ENCODE results near the gene PYM1. TPM values are rescaled to one million over a fixed set of nuclear protein-coding genes. Genes with fewer than 3 reads are reported as not detected.
A peak's percentile ranks its signal among the peaks of the same experiment; 100 is the strongest.

Gene PYM1
- total RNA-seq, 1 experiment from 2014 or later, result 42.6 TPM

GRCh38 chr12:55955344-55955743 lies 27.6 kb upstream of the PYM1 start:
- Histone ChIP-seq H3K9me3 (no peaks in the 10 kb centered on the region), H3K4me3 (no peak overlapping the region), H3K36me3 (no peaks in the 10 kb centered on the region), H3K27me3 (0 out of 2 replicates have a peak, but pooled peaks cover 3% of the 10 kb centered on the region)
- no peak for DNase-seq

DNA sequence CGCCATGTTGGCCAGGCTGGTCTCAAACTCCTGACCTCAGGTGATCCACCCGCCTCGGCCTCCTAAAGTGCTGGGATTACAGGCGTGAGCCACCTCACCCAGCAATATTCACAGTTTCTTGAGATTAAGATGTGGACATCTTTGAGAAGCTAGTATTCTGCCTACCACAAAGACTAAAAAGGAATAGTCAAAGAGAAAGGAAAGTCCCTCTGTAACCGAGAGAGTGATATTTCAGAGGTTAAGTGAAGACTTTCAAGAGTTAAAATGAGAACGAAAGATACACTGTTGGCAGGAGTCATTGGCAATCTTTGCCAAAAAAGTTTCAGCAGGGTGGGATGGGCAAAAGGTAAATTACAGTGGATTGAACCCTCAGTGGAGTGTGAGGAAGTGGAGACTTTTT lies 18.9 kb upstream of the PYM1 start:
- DNase-seq, result no peak
- Histone ChIP-seq H3K36me3 (no peaks in the 10 kb centered on the region), H3K9me3 (no peaks in the 10 kb centered on the region)

DNA sequence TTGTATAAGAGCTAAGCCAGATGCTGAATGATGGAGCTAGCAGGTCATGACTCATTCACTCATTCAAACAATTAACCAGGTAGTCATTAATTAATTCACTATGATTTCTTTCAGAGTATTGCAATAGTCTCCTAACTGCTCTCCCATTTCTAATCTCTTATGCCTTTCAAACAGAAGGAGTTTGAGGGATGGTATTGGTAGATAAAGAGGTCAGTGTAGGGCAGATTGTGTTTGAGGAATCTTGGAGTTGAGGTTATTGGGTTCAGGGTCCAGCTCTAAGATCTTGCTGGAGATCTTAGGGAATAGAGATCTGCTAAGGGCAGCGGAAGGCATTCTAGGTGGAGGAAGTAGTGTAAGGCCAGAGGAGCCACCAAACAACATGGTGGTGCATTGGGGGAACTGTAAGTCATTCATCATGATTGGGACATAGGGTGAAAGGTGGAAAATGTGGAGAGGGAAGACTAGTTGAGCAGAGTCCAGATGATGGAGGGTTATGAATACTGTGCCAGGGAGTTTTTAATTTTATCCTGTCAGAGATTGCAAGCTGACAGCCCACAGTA lies 15.0 kb upstream of the PYM1 start:
- H3K4me3 ChIP-seq, result no peak overlapping the region
- no peak for DNase-seq
- no peaks in the 10 kb centered on the region for H3K27me3 ChIP-seq
- no peaks in the 10 kb centered on the region for H3K9me3 ChIP-seq
- no peaks in the 10 kb centered on the region for H3K36me3 ChIP-seq

More for the DNA sequence above, 18.9 kb upstream of the PYM1 start:
- Histone ChIP-seq H3K27me3 (no peaks in the 10 kb centered on the region), H3K4me3 (no peak overlapping the region)

DNA sequence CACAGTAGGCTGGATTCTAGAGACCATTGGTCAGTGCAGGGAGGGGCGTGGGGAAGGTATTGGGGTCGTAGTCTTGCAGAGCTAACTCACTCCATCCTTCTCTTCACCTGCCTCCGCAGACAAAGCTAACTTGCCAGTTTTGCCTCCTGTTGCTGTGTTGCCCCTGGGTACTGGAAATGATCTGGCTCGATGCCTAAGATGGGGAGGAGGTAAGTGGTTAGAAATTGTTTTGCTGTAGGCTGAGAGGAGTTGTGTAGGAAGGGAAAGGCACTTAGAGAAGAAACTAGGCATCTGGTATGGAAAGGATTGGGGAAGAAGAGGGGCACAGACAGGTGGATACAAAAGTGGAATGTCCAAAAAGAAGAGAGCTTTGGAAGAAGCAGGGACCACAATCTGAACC lies 14.4 kb upstream of the PYM1 start:
- Histone ChIP-seq H3K4me3 (no peak overlapping the region), H3K9me3 (no peaks in the 10 kb centered on the region), H3K27me3 (no peaks in the 10 kb centered on the region), H3K36me3 (no peaks in the 10 kb centered on the region)
- no peak for DNase-seq

GRCh38 chr12:55940065-55940732 lies 12.5 kb upstream of the PYM1 start:
- H3K9me3 ChIP-seq, result no peaks in the 10 kb centered on the region
- no peaks in the 10 kb centered on the region for H3K27me3 ChIP-seq
- DNase-seq, result peak; percentile 77
- H3K4me3 ChIP-seq, result no peak overlapping the region
- no peaks in the 10 kb centered on the region for H3K36me3 ChIP-seq

GRCh38 chr12:55938826-55939501 lies 11.3 kb upstream of the PYM1 start:
- no peaks in the 10 kb centered on the region for H3K9me3 ChIP-seq
- no peak for DNase-seq
- no peaks in the 10 kb centered on the region for H3K36me3 ChIP-seq
- no peaks in the 10 kb centered on the region for H3K27me3 ChIP-seq
- H3K4me3 ChIP-seq, result no peak overlapping the region

DNA sequence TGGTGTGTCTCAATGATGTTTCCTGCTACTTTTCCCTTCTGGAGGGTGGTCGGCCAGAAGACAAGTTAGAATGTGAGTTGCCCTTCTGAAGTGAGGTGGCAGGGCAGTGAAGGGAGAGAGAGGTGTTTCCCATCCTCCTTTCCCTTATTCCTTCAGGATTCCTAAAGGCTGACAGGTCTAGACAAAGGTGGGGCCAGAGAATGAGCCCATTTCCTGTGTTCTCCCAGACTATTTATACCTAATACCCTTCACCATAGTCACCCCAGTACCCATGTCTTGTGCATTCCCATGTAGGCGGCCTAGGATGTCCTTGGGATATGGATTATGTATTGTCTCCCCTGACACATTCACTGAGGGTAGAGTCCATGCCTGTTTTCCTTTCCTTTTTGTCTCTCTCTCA lies 10.3 kb upstream of the PYM1 start:
- no peak for DNase-seq

GRCh38 chr12:55935738-55936151 lies 8.1 kb upstream of the PYM1 start:
- no peaks in the 10 kb centered on the region for H3K27me3 ChIP-seq
- no peaks in the 10 kb centered on the region for H3K36me3 ChIP-seq
- H3K4me3 ChIP-seq, result no peak overlapping the region
- DNase-seq, result no peak
- H3K9me3 ChIP-seq, result no peaks in the 10 kb centered on the region

More for the DNA sequence above, 10.3 kb upstream of the PYM1 start:
- H3K27me3 ChIP-seq, result no peaks in the 10 kb centered on the region
- H3K4me3 ChIP-seq, result no peak overlapping the region
- H3K9me3 ChIP-seq, result no peaks in the 10 kb centered on the region
- H3K36me3 ChIP-seq, result no peaks in the 10 kb centered on the region

GRCh38 chr12:55934773-55935172 lies 7.1 kb upstream of the PYM1 start:
- H3K27me3 ChIP-seq, result no peaks in the 10 kb centered on the region
- no peaks in the 10 kb centered on the region for H3K36me3 ChIP-seq
- no peak overlapping the region for H3K4me3 ChIP-seq
- DNase-seq, result no peak
- no peaks in the 10 kb centered on the region for H3K9me3 ChIP-seq

GRCh38 chr12:55933799-55934742 lies 6.4 kb upstream of the PYM1 start:
- H3K36me3 ChIP-seq, result no peaks in the 10 kb centered on the region
- H3K4me3 ChIP-seq, result no peak overlapping the region
- H3K9me3 ChIP-seq, result no peaks in the 10 kb centered on the region
- no peaks in the 10 kb centered on the region for H3K27me3 ChIP-seq
- DNase-seq, result no peak

DNA sequence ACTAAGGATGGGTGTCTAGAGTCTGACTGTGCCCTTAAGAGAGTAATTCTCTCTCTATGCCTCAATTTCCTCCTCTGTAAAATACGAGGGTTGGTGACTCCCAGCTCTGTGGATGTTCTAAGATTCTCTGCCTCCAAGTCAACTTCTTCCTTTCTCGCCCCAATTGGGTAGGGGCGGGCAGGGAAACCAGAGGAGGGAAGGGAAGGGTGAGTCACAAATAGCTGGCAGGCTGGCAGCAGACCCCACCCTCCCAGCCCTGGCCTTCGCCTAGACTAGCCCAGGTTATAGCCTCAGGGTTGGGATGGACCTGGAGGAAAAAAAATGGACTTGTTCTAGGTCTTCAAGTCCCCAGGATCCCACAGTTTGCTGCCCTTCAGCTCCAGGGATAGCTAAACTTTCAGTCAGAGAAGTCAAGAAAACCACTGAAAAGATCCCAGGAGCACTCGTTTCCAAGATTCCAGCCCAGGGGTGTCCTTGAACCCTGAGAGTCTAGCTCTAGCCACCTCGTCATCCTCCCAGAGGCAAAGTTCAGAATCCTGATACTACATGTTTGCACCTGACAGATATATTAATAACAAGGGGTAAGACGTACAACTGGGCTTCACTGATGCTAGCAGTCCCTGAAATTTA lies 5.6 kb upstream of the PYM1 start:
- Histone ChIP-seq H3K36me3 (no peaks in the 10 kb centered on the region), H3K4me3 (peak overlapping the region; percentile 47; the same call in 1 of the 2 replicates), H3K27me3 (no peaks in the 10 kb centered on the region), H3K9me3 (no peaks in the 10 kb centered on the region)
- peak; percentile 77 for DNase-seq

DNA sequence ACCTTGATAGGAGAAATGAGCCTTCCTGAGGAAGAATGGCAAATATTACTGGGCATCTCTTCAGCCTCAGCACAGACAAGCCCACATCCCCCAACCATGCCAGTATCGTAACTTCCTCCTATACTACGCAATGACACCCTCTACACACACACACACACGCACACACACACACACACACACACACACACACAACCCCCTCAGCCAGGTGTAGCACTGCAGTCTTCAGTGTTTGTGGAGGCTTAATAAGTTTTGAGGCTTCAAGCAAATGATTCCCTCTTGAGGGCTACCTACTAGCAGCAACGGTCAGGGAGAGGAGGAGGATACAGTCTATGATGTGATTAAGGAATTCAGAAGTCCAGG lies 4.8 kb upstream of the PYM1 start:
- DNase-seq, result no peak
- Histone ChIP-seq H3K4me3 (peak overlapping the region; percentile 47), H3K36me3 (no peaks in the 10 kb centered on the region), H3K9me3 (no peaks in the 10 kb centered on the region), H3K27me3 (no peaks in the 10 kb centered on the region)

DNA sequence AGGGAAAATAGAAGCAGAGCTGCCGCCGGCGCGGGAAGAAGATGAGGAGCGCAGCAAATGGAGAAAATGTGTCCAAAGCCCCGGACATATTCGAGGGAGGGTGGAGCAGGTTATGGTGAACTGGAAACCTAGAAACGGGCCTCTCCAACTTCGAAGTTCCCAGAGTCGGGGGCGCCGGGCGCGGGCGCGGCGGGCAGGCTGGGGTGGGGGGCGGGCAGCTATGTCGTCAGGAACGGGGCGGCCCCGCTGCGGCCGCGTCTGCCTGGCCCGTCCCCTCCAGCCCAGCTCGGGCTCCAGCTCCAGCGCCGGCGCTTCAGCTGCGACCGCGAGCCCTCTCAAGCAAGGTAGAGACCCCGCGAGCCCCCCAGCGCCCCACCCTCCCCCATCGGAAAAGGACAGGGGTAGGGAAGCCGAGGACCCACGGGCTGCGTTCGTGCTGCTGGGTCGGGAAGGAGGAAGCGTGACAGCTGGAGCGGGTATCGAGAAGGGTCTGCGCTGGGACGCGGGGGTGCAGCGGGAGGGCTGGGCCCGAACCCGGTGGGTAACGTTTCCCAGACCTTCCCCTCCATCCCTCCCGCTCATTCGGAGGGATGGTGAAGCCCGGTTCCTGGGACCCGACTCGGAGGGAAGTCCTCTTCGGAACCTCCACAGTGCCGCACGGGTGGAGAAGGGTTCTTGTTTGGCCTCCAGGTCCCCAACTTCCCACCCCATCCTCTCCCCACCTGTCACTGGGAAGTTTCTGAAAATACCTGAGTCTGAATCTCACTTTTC lies 4.3 kb upstream of the PYM1 start:
- peak overlapping the region; percentile 47 for H3K4me3 ChIP-seq
- H3K27me3 ChIP-seq, result no peaks in the 10 kb centered on the region
- H3K36me3 ChIP-seq, result no peaks in the 10 kb centered on the region
- no peaks in the 10 kb centered on the region for H3K9me3 ChIP-seq
- DNase-seq, result peak; percentile 30

DNA sequence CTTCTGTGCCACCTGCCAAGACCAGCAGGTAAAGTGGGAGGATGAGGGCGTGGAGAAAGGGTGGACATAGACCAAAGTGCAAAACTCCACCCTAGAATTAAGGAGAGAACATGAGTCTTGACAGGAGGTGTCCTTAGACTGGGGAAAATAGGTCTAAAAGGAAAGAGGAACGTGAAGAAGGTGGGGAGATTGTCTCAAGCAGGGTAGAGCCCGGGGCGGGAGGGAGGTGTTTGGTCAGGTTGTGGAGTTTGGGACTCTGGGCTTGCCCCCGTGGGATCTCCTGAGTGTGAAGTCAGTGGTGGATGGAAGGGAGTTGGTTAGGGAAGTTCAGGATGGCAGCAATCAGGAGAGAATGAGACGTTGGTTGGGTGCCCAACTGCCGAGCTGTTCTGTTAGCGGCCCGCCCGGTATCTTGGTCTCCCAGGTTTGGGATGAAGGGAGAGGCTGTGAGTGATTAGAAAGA lies 3.7 kb upstream of the PYM1 start:
- H3K4me3 ChIP-seq, result peak overlapping the region; percentile 47
- H3K36me3 ChIP-seq, result no peaks in the 10 kb centered on the region
- no peak for DNase-seq
- no peaks in the 10 kb centered on the region for H3K9me3 ChIP-seq
- H3K27me3 ChIP-seq, result no peaks in the 10 kb centered on the region

DNA sequence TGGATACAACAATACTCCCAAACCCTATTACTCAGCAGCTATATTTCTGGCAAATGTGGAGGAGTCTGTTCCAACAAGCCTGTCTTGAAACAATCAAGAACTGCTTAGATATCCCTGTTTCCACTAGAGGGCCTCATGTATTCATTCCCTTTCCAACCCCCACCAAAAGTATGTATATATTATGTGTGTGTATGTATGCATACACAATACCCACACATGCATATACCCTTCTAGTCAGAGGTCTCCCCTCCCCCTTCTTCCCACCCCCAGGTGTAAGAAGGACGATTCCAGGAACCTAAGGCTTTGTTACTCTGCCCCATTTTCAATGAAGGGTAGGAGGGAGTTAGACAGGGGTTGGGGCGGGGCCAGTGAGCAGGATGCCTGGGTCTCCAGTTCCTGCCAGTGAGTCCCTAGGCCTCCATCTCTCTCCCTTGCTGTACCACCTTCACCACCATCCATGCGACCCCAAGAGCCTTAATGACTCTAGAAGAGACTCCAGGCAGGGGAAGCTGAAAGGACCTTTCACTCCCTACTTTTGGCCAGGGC lies 3.1 kb upstream of the PYM1 start, which contains the start of gene DGKA:
Gene DGKA, plus strand, starts transcription at position 392 of the 546 bp plus-strand sequence. CDS start 5,342 bp downstream, outside the sequence.
- Histone ChIP-seq H3K9me3 (no peaks in the 10 kb centered on the region), H3K4me3 (peak within 1 kb of the TSS; percentile 47), H3K27me3 (no peaks in the 10 kb centered on the region), H3K36me3 (no peaks in the 10 kb centered on the region)
- DNase-seq, result peak; percentile 37

Measured in MG63 (cell line).